ENCODE data around the gene SETSIP. TPM values are rescaled to one million over a fixed set of nuclear protein-coding genes. Genes with fewer than 3 reads are reported as not detected.
A peak's percentile ranks its signal among the peaks of the same experiment; 100 is the strongest.

The SETSIP gene
- total RNA-seq = not detected in 2 replicates
- long read RNA-seq = 0 reads

GRCh38 chr1:92075311-92075710 lies at the start of gene SETSIP:
Gene SETSIP, minus strand, starts transcription at chr1:92075411. Its CDS starts 0 bp downstream, at chr1:92075411.
- Mint-ChIP-seq H3K27ac (ENCODE audit: unreplicated experiment) (peak within 1 kb of the TSS; percentile 53), H3K4me1 (peaks cover 6% of the 10 kb centered on the region), H3K9me3 (no peaks in the 10 kb centered on the region), H3K36me3 (ENCODE audit: low read depth) (no peaks in the 10 kb centered on the region), H3K4me3 (no peak within 1 kb of the TSS), H3K27me3 (ENCODE audit: low read depth) (peaks cover 3% of the 10 kb centered on the region)
- no peak for DNase-seq (ENCODE audit: low read depth, low spot score)
- no peak for TF ChIP-seq CTCF (conservative IDR thresholded peaks at IDR 0.05)

- Mint-ChIP-seq H3K4me3 (no peak overlapping the region), H3K9me3 (peaks cover 3% of the 10 kb centered on the region), H3K36me3 (ENCODE audit: low read depth) (no peaks in the 10 kb centered on the region), H3K27ac (ENCODE audit: unreplicated experiment) (no peak overlapping the region), H3K27me3 (ENCODE audit: low read depth) (no peaks in the 10 kb centered on the region), H3K4me1 (peaks cover 6% of the 10 kb centered on the region)
- no peak for DNase-seq (ENCODE audit: low read depth, low spot score)
- no peak for TF ChIP-seq CTCF (conservative IDR thresholded peaks at IDR 0.05)
Measured at GRCh38 chr1:92123868-92124267, 48.7 kb upstream of the SETSIP start.

- H3K36me3 Mint-ChIP-seq (ENCODE audit: low read depth) = no peaks in the 10 kb centered on the region
- H3K4me3 Mint-ChIP-seq = no peak overlapping the region
- TF ChIP-seq CTCF (conservative IDR thresholded peaks at IDR 0.05) = no peak
- peaks cover 3% of the 10 kb centered on the region for H3K9me3 Mint-ChIP-seq
- H3K4me1 Mint-ChIP-seq = no peaks in the 10 kb centered on the region
- H3K27ac Mint-ChIP-seq (ENCODE audit: unreplicated experiment) = no peak overlapping the region
- no peak for DNase-seq (ENCODE audit: low read depth, low spot score)
- H3K27me3 Mint-ChIP-seq (ENCODE audit: low read depth) = no peaks in the 10 kb centered on the region
Measured at GRCh38 chr1:92118826-92119225, 43.6 kb upstream of the SETSIP start.

GRCh38 chr1:92117526-92117925 lies 42.3 kb upstream of the SETSIP start:
- DNase-seq (ENCODE audit: low read depth, low spot score) = no peak
- Mint-ChIP-seq H3K27me3 (ENCODE audit: low read depth) (no peaks in the 10 kb centered on the region), H3K27ac (ENCODE audit: unreplicated experiment) (no peak overlapping the region)

GRCh38 chr1:92108631-92109030 lies 33.4 kb upstream of the SETSIP start:
- peaks cover 5% of the 10 kb centered on the region for H3K4me1 Mint-ChIP-seq
- H3K36me3 Mint-ChIP-seq (ENCODE audit: low read depth) = no peaks in the 10 kb centered on the region
- no peak overlapping the region for H3K27ac Mint-ChIP-seq (ENCODE audit: unreplicated experiment)

More at GRCh38 chr1:92117526-92117925, 42.3 kb upstream of the SETSIP start:
- Mint-ChIP-seq H3K4me1 (peaks cover 5% of the 10 kb centered on the region), H3K4me3 (no peak overlapping the region), H3K36me3 (ENCODE audit: low read depth) (no peaks in the 10 kb centered on the region), H3K9me3 (no peaks in the 10 kb centered on the region)
- TF ChIP-seq CTCF (conservative IDR thresholded peaks at IDR 0.05) = no peak

More at GRCh38 chr1:92108631-92109030, 33.4 kb upstream of the SETSIP start:
- Mint-ChIP-seq H3K27me3 (ENCODE audit: low read depth) (no peaks in the 10 kb centered on the region), H3K4me3 (no peak overlapping the region), H3K9me3 (no peaks in the 10 kb centered on the region)
- TF ChIP-seq CTCF (conservative IDR thresholded peaks at IDR 0.05) = no peak
- DNase-seq (ENCODE audit: low read depth, low spot score) = no peak

Measured in neural crest cell (in vitro differentiated cells).